ENCODE measurements around the gene LRMDA. TPM values are rescaled to one million over a fixed set of nuclear protein-coding genes. Genes with fewer than 3 reads are reported as not detected.

LRMDA gene
- total RNA-seq, 4 donors from 2014 or later, result 2.2 to 7.8 (median 4.5) TPM

DNA sequence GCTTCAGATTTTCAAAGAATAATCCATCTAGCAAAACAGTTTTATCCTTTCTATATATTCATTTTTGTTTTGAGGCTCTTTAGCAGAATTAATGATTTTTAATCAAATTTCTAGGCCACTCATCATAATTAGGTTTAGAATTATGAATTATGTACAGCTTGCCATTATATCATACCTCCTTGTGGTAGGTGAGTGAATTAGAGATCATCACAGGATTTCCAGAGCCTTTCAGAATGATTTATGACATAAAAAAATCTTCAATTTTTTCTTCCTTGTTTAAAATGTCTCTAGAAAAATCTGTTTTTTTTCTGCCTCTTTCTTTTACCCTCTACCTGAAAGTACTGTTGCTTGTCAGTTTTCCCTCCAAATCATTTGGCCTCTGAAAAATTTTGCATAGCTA lies 433.3 kb downstream of the LRMDA start:
- Histone ChIP-seq H3K4me3 (no peak overlapping the region), H3K27ac (no peak overlapping the region), H3K4me1 (no peaks in the 10 kb centered on the region), H3K27me3 (no peaks in the 10 kb centered on the region), H3K9me3 (no peaks in the 10 kb centered on the region), H3K36me3 (no peaks in the 10 kb centered on the region)
- intact Hi-C loops (cut with DNase I; ENCODE audit: low total_unique reads) (no loop called here), in situ Hi-C loops (cut with MboI; ENCODE audit: low pct_ligation_motif_present in 1 of 4, low pct_unique_long_range_greater_than_20kb in 1 of 4, low sequenced_read_pairs in 3 of 4) (no loop called here)
- DNase-seq, result no peak
- TF ChIP-seq, protein P1, sequence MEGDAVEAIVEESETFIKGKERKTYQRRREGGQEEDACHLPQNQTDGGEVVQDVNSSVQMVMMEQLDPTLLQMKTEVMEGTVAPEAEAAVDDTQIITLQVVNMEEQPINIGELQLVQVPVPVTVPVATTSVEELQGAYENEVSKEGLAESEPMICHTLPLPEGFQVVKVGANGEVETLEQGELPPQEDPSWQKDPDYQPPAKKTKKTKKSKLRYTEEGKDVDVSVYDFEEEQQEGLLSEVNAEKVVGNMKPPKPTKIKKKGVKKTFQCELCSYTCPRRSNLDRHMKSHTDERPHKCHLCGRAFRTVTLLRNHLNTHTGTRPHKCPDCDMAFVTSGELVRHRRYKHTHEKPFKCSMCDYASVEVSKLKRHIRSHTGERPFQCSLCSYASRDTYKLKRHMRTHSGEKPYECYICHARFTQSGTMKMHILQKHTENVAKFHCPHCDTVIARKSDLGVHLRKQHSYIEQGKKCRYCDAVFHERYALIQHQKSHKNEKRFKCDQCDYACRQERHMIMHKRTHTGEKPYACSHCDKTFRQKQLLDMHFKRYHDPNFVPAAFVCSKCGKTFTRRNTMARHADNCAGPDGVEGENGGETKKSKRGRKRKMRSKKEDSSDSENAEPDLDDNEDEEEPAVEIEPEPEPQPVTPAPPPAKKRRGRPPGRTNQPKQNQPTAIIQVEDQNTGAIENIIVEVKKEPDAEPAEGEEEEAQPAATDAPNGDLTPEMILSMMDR (IDR thresholded peaks at IDR 0.05), result no peak
- TF ChIP-seq EP300 (IDR thresholded peaks at IDR 0.05; ENCODE audit: low read depth) (no peak), POLR2A (IDR thresholded peaks at IDR 0.05) (no peak), POLR2AphosphoS5 (IDR thresholded peaks at IDR 0.05) (no peak)

DNA sequence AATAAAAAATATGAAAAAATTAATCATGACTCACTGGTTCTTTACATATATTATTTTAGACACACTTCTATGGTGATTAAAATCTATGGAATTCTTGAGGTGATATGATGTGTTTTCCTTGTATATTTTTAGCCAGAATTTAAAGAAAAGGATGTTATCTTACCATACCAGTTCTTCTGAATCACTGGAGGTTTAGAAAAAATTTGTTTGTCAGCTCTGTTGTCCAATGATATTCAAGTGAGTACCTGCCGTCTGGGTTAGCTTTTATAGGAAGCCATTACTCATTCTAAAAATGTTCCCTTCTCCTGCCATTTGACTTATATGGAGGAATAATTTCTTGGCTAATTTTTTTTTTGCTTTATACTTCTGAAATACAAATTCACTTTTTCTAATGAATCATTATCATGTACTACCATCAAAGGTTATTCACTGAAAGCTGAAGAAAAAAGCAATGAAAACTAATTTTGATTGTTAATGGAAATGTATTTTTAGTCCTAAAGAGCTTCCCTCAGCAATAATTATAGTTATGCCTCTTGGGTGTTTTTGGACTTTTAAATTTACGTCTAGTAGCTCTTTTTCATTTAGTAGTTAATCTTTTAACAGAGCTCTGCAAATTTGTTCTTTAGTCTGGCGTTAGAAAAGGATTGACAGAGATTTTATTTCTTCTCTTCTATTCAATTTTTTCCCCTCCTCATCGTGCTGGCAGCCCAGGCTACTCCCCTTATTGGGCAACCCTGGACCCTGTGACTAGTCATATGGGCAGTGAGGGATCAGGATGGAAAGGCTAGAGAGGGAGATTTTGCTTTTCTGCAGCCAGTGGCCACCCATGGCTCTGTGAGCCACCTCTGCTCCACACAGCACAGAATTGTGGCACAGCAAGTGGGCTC lies 434.2 kb downstream of the LRMDA start:
- no peaks in the 10 kb centered on the region for H3K36me3 ChIP-seq
- WGBS, 2 donors (ENCODE audit: low coverage in 1 of 2), result 59 to 62% methylated on average over 4 of the region's 4 CpGs
- no peaks in the 10 kb centered on the region for H3K27me3 ChIP-seq
- no peak overlapping the region for H3K4me3 ChIP-seq
- intact Hi-C loops (cut with DNase I; ENCODE audit: low total_unique reads) (no loop called here), in situ Hi-C loops (cut with MboI; ENCODE audit: low pct_ligation_motif_present in 1 of 4, low pct_unique_long_range_greater_than_20kb in 1 of 4, low sequenced_read_pairs in 3 of 4) (no loop called here)
- DNase-seq, result no peak
- no peaks in the 10 kb centered on the region for H3K9me3 ChIP-seq
- TF ChIP-seq, protein P1 (IDR thresholded peaks at IDR 0.05), result no peak
- TF ChIP-seq EP300 (IDR thresholded peaks at IDR 0.05; ENCODE audit: low read depth) (no peak), POLR2A (IDR thresholded peaks at IDR 0.05) (no peak)
- no peak overlapping the region for H3K27ac ChIP-seq
- no peaks in the 10 kb centered on the region for H3K4me1 ChIP-seq

DNA sequence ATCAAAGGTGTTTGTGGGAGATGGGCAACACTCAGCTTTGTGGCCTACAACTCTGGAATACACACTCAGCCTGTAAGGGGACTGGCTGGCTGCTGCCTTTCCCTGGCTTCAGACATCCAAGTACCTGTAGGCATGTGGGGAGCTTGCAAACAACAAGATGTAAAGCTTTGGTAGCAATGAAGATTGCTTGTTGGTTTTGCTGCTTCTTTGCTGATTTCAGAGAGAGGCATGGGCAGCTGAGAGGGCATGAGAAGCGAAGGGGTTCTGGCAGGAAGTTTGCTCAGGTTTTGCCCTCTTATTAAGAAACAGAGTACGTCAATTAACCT lies 434.8 kb downstream of the LRMDA start:
- intact Hi-C loops (cut with DNase I; ENCODE audit: low total_unique reads) (no loop called here), in situ Hi-C loops (cut with MboI; ENCODE audit: low pct_ligation_motif_present in 1 of 4, low pct_unique_long_range_greater_than_20kb in 1 of 4, low sequenced_read_pairs in 3 of 4) (no loop called here)
- Histone ChIP-seq H3K27ac (no peak overlapping the region), H3K4me3 (no peak overlapping the region), H3K36me3 (no peaks in the 10 kb centered on the region), H3K27me3 (no peaks in the 10 kb centered on the region), H3K4me1 (no peaks in the 10 kb centered on the region), H3K9me3 (no peaks in the 10 kb centered on the region)
- DNase-seq, result no peak
- 97% methylated on average over 2 of the region's 2 CpGs; no CpG with 5 or more reads in 1 of the 2 donors for WGBS, 2 donors (ENCODE audit: low coverage in 1 of 2)
- no peak for TF ChIP-seq POLR2A (IDR thresholded peaks at IDR 0.05)
- TF ChIP-seq POLR2AphosphoS5 (IDR thresholded peaks at IDR 0.05), result no peak
- TF ChIP-seq EP300 (IDR thresholded peaks at IDR 0.05; ENCODE audit: low read depth), result no peak
- TF ChIP-seq, protein P1 (IDR thresholded peaks at IDR 0.05), result no peak

DNA sequence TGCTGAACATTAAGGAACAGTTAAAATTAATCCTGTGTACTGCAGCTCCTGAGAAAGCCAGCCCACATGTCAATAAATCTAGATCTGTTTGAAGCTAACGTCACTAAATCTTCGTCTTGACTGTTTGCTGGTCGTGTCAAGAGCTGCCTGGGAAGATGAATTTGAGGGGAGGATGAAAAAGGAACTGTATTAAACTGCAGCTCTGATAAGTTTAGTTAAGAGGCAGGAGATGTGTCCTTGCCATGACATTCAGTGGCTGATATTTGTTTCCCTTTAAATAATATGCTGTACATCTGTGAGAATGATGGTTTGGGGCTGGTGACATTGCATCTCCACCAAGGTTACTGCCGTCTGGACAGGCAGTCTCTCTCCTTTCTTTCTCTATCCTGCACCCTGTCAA lies 435.3 kb downstream of the LRMDA start:
- Histone ChIP-seq H3K4me3 (no peak overlapping the region), H3K27me3 (no peaks in the 10 kb centered on the region), H3K27ac (no peak overlapping the region), H3K4me1 (no peaks in the 10 kb centered on the region), H3K9me3 (no peaks in the 10 kb centered on the region), H3K36me3 (no peaks in the 10 kb centered on the region)
- TF ChIP-seq POLR2AphosphoS5 (IDR thresholded peaks at IDR 0.05) (no peak), EP300 (IDR thresholded peaks at IDR 0.05; ENCODE audit: low read depth) (no peak), POLR2A (IDR thresholded peaks at IDR 0.05) (no peak)
- TF ChIP-seq, protein P1 (IDR thresholded peaks at IDR 0.05), result no peak
- intact Hi-C loops (cut with DNase I; ENCODE audit: low total_unique reads) (no loop called here), in situ Hi-C loops (cut with MboI; ENCODE audit: low pct_ligation_motif_present in 1 of 4, low pct_unique_long_range_greater_than_20kb in 1 of 4, low sequenced_read_pairs in 3 of 4) (no loop called here)
- 86 to 88% methylated on average over 4 of the region's 4 CpGs for WGBS, 2 donors (ENCODE audit: low coverage in 1 of 2)
- DNase-seq, result no peak

All from transverse colon (tissue), 4 donors.